Activated naive CD8-positive, alpha-beta T cell (primary cell): ENCODE measurements around the gene PTPN7.

Source experiments
- H3K27ac Mint-ChIP-seq: one replicate; pipeline ENCODE4 v1.8.0; 2021; ENCODE audit warnings: mixed read lengths
- H3K27me3 Mint-ChIP-seq: one replicate; pipeline ENCODE4 v1.8.0; 2021; ENCODE audit warnings: mixed read lengths
- H3K36me3 Mint-ChIP-seq: one replicate; pipeline ENCODE4 v1.8.0; 2021; ENCODE audit warnings: mixed read lengths
- H3K4me1 Mint-ChIP-seq: one replicate; pipeline ENCODE4 v1.8.0; 2021; ENCODE audit warnings: low read depth, mixed read lengths
- H3K4me3 Mint-ChIP-seq: one replicate; pipeline ENCODE4 v1.8.0; 2021; ENCODE audit warnings: mild to moderate bottlenecking, mixed read lengths
- H3K9me3 Mint-ChIP-seq: one replicate; pipeline ENCODE4 v1.8.0; 2021; ENCODE audit warnings: low read depth, mixed read lengths

The PTPN7 gene

DNA sequence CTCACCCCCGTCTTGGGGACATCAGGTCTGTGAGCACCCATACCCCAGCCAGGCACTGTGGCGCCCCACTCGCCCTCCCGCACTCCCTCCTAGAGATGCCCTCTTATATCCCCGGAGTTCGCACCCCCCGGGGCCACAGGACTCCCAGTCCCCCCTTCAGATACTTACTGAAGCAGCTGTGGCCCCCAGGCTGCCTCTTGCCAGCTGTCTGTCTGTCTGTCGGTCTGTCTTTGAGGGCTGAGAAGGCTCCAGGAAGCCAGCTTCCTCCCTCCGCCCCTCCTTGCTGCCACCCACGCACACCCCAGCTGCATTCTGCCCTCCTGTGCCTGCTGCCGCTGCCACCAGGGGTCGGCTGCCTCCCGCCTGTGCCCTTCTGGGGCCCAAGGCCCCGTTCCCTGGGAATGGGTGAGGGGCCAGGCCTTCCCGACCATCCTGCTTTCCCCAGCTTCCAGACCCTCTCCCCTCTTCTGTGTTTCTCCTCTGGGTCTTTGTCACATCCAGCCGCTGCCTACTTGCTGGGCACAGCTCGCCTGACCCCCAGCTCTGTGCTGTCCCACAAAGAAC, at the start of gene PTPN7:
Gene PTPN7 (minus strand): TSS at position 226 of the 564 bp plus-strand sequence. CDS start 1,200 bp downstream, outside the sequence.
- Mint-ChIP-seq H3K4me1 (peaks cover 77% of the 10 kb centered on the region), H3K36me3 (peaks cover 5% of the 10 kb centered on the region), H3K9me3 (no peaks in the 10 kb centered on the region), H3K27me3 (no peaks in the 10 kb centered on the region), H3K4me3 (peak within 1 kb of the TSS; percentile 94), H3K27ac (peak within 1 kb of the TSS; percentile 98)

DNA sequence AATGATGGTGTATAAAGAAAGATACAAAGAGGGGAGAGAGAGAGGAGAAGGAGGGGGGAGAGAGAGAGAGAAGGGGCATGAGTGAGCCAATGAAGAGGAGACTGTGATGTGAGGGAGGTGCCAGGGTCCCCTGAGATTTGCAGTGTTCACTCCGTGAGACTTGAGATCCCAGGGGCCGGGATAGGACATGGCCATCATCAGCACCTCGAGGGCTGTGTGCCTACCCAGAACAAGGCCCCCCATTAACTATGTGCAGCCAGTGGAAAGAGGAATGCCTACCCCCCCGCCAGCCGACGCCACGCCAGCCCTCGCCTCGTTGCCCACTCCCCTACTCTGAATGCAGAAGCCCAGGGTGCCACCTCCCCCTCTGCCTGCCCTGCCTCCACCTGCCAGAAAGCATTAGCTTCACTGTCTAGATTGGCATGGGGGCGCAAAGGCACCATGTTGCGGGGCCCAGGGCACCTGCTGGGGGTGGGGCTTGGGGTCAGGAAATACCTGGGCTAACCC, 48.0 kb upstream of the PTPN7 start:
- H3K27ac Mint-ChIP-seq: no peak overlapping the region
- no peaks in the 10 kb centered on the region for H3K4me1 Mint-ChIP-seq
- no peak overlapping the region for H3K4me3 Mint-ChIP-seq

DNA sequence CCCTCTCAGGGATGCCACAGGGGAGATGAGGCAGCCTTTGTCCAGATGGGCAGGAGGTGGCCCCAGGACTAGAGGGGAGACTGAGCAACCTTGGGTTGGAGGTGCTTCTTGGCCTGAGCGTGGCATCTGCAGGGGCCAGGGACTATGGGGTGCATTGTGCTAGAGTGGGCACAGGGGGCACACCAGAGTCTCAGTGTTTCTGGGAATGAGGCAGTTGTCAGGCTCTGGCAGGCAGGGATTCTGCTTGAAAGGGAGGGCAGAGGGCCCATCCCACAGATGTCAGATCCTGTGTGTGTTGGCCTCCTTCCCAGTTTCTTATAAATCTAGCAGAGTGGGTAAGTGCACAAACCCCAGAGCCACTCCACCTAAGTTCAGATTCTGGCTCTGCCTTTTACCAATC, 46.9 kb upstream of the PTPN7 start:
- Mint-ChIP-seq H3K36me3 (no peaks in the 10 kb centered on the region), H3K27ac (no peak overlapping the region), H3K4me1 (no peaks in the 10 kb centered on the region), H3K9me3 (no peaks in the 10 kb centered on the region), H3K4me3 (no peak overlapping the region), H3K27me3 (peaks cover 6% of the 10 kb centered on the region)

More for the DNA sequence above, 48.0 kb upstream of the PTPN7 start:
- peaks cover 16% of the 10 kb centered on the region for H3K27me3 Mint-ChIP-seq
- no peaks in the 10 kb centered on the region for H3K9me3 Mint-ChIP-seq
- H3K36me3 Mint-ChIP-seq: no peaks in the 10 kb centered on the region

DNA sequence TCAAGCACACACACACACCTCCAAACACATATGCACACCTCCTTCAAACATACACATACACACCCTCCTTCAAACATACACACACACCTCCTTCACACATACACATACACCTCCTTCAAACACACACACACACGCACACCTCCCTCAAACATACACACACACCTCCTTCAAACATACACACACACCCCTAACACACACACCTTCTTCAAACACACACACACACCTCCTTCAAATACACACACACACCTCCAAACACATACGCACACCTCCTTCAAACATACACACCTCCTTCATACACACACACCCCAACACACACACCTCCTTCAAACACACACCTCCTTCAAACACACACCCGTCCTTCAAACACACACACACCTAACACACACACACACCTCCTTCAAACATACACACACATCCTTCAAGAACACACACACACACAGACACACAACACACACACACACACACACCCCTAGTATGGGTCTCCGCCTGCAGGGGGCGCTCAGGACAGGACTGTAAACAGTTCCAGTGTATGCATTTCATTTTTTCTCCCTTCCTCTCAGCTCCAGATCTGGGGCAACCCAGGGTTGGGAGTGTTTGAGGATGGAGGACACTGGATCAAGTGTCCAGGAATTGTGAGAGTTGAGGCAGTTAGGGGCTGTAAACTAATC, 45.3 kb upstream of the PTPN7 start:
- Mint-ChIP-seq H3K9me3 (no peaks in the 10 kb centered on the region), H3K27me3 (peaks cover 3% of the 10 kb centered on the region), H3K27ac (no peak overlapping the region), H3K4me1 (peaks cover 8% of the 10 kb centered on the region), H3K4me3 (no peak overlapping the region), H3K36me3 (no peaks in the 10 kb centered on the region)

DNA sequence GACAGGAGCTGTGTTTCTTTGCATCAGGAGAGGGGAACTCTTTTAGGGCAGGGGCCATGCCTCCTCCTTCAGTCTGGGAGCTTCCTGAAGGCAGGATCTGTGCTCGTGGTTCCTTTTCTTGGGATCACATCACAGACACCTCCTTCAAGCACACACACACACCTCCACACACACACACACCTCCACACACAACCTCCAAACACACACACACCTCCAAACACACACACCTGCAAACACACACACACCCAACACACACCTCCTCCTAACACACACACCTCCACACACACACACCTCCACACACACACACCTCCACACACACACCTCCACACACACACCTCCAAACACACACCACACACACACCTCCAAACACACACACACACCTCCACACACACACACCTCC, 43.7 kb upstream of the PTPN7 start:
- H3K4me3 Mint-ChIP-seq: no peak overlapping the region
- H3K27ac Mint-ChIP-seq: no peak overlapping the region
- H3K27me3 Mint-ChIP-seq: no peaks in the 10 kb centered on the region
- no peaks in the 10 kb centered on the region for H3K36me3 Mint-ChIP-seq
- no peaks in the 10 kb centered on the region for H3K9me3 Mint-ChIP-seq
- peaks cover 17% of the 10 kb centered on the region for H3K4me1 Mint-ChIP-seq

DNA sequence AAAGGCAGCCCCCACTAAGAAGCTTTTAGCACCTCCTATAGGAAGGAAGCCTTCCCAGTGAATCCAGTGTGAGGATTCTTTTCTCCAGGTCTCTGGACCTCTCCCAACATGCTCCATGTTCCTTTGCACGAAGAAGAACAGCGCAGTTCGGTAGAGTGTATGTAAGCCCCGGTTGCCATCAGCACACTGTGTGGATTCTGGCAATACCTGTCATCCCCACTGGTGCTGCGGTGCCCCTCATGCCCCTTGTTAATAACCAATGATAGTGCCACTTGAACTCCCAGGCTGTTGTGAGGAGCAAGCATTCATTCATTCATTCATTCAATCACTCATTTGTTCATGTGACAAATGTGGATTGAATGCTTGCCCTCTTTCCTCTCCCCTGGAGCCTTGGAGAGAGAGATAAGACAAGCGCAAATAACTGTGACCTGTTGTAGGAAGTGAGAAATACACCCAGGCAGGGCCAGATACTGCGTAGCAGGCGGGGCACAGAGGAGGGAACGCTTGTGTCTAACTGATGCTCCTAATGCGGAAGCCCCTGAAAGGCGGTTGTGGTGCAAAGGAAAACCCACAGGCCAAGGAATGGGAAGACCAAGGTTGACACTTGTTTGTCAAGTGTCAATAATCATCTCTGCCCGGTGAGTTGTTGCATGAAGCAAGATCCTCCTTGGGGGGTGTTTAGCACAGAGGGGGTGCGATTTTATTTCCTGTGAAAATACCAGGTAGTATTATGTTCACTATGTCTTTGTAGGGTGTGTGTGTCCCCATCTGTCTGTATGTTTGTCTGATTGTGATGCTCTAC, 43.0 kb upstream of the PTPN7 start:
- Mint-ChIP-seq H3K27ac (no peak overlapping the region), H3K4me1 (peaks cover 23% of the 10 kb centered on the region)

DNA sequence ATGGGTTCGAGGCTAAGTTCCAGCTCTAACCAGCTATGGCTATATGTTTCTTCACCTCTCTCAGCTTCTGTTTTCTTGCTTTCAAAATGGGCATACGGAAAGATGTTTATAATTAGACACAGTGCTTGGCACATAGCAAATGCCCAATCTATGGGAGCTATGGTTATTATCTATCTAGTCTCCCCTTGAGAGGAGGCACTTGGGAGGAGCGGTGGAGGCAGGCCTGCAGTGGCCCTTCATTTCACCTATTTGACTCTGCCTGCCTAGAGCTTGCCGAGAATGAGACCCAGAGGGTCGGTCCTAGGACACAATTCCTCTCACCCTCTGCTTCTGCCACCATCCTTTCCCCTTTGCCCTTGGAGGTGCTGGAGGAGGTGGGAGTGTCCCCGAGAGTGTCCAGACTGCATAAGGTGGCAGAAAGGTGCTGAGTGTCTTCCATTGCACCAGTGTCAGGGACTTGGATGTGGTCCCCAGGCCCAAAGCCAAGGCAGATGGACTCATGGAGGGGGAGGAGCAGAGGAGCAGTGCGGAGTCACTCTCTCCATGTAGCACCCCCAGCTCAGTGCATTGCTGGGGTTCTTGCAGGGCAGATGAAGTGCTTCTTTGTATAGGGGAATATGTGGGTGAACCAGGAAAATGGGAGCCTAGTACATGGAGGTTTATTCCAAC, 42.2 kb upstream of the PTPN7 start:
- H3K27me3 Mint-ChIP-seq: no peaks in the 10 kb centered on the region
- no peak overlapping the region for H3K4me3 Mint-ChIP-seq
- H3K9me3 Mint-ChIP-seq: no peaks in the 10 kb centered on the region

More for the DNA sequence above, 43.0 kb upstream of the PTPN7 start:
- H3K4me3 Mint-ChIP-seq: no peak overlapping the region
- no peaks in the 10 kb centered on the region for H3K36me3 Mint-ChIP-seq
- no peaks in the 10 kb centered on the region for H3K9me3 Mint-ChIP-seq
- H3K27me3 Mint-ChIP-seq: no peaks in the 10 kb centered on the region

DNA sequence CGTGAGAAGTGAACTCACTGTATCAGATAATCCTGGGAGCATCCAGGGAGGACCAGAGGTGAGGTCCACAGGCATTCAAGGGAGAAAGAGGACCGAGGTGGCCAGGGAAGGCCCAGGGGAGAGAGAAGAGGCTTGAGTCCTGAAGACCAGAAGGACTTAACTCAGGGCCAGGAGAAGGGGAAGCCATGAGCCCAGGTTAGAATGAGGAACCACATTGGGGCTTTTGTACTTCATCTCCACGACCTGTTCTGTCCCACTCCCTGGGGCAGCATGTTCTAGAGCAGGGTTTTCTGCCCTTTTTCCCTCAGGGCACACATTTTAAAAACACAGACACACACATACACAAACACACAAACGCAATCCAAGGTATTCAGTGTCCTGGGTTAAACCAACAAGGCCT, 41.6 kb upstream of the PTPN7 start:
- Mint-ChIP-seq H3K4me1 (peaks cover 30% of the 10 kb centered on the region), H3K27ac (no peak overlapping the region), H3K4me3 (no peak overlapping the region), H3K27me3 (no peaks in the 10 kb centered on the region), H3K36me3 (no peaks in the 10 kb centered on the region), H3K9me3 (no peaks in the 10 kb centered on the region)

More for the DNA sequence above, 42.2 kb upstream of the PTPN7 start:
- Mint-ChIP-seq H3K4me1 (peaks cover 30% of the 10 kb centered on the region), H3K36me3 (no peaks in the 10 kb centered on the region), H3K27ac (no peak overlapping the region)

DNA sequence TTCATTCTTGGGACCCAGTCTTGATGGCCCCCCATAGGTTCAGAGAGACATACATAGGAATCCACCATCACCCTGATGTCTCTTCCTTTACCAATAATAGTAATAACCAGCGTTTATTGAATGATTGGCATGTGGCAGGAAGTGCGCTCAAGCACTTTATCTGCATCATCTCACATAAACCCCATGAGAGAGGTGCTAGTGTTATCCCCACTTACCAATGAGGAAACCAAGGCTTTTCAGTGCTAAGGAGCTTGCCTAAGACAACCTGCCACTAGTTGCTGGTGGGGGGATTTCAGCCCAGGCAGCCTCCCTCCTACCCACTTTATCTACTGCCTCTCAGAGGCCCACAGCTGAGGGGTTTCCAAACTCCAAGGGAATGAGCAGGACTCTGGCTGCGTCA, 40.9 kb upstream of the PTPN7 start:
- H3K36me3 Mint-ChIP-seq: no peaks in the 10 kb centered on the region
- no peaks in the 10 kb centered on the region for H3K27me3 Mint-ChIP-seq
- no peak overlapping the region for H3K4me3 Mint-ChIP-seq
- H3K27ac Mint-ChIP-seq: no peak overlapping the region
- peaks cover 30% of the 10 kb centered on the region for H3K4me1 Mint-ChIP-seq
- H3K9me3 Mint-ChIP-seq: no peaks in the 10 kb centered on the region

DNA sequence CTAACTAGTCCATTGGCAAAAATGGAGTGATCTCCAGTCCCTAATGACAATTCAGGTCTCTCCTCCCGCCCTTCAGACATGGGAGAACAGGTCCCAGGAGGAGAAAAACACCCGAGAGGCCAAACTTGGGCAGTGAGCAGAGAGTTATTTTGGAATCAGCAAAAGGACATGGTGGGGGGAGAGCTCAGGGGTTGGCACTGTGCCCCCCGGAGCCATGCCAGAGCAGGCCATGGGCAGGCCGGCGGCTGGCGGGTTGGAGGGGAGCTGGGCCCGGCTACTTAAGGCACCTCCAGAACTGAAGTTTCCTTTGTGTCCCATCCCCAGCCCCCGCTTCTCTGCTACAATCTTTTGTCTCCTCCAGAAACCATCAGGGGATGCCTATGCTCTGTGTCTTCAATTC, 40.3 kb upstream of the PTPN7 start:
- no peak overlapping the region for H3K27ac Mint-ChIP-seq
- no peaks in the 10 kb centered on the region for H3K27me3 Mint-ChIP-seq
- peaks cover 30% of the 10 kb centered on the region for H3K4me1 Mint-ChIP-seq
- H3K9me3 Mint-ChIP-seq: no peaks in the 10 kb centered on the region
- H3K36me3 Mint-ChIP-seq: no peaks in the 10 kb centered on the region
- H3K4me3 Mint-ChIP-seq: no peak overlapping the region

DNA sequence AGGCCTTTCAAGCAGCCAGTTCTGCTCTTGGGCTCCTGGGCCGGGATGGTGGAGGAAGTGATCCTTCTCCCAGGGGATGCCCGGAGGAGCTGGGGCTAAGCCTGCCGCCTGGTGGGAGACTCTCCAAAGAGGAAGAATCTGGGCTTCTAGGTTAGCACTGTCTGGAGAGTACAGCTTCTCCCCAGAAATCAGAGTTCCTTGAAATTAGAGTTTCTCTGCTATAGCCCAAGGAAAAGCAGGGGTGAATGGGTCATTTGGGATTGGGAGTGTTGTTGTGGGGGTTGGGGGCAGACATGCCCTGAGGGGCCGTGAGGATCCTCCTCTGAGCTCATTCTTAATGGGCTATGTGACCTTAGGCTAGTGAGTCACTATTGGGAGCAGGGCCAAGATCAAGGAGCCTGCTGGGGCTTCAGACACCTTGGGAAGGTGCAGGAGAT, 39.7 kb upstream of the PTPN7 start:
- no peaks in the 10 kb centered on the region for H3K9me3 Mint-ChIP-seq
- no peaks in the 10 kb centered on the region for H3K36me3 Mint-ChIP-seq
- H3K27ac Mint-ChIP-seq: no peak overlapping the region
- H3K4me1 Mint-ChIP-seq: peaks cover 30% of the 10 kb centered on the region
- H3K27me3 Mint-ChIP-seq: peaks cover 2% of the 10 kb centered on the region
- no peak overlapping the region for H3K4me3 Mint-ChIP-seq

DNA sequence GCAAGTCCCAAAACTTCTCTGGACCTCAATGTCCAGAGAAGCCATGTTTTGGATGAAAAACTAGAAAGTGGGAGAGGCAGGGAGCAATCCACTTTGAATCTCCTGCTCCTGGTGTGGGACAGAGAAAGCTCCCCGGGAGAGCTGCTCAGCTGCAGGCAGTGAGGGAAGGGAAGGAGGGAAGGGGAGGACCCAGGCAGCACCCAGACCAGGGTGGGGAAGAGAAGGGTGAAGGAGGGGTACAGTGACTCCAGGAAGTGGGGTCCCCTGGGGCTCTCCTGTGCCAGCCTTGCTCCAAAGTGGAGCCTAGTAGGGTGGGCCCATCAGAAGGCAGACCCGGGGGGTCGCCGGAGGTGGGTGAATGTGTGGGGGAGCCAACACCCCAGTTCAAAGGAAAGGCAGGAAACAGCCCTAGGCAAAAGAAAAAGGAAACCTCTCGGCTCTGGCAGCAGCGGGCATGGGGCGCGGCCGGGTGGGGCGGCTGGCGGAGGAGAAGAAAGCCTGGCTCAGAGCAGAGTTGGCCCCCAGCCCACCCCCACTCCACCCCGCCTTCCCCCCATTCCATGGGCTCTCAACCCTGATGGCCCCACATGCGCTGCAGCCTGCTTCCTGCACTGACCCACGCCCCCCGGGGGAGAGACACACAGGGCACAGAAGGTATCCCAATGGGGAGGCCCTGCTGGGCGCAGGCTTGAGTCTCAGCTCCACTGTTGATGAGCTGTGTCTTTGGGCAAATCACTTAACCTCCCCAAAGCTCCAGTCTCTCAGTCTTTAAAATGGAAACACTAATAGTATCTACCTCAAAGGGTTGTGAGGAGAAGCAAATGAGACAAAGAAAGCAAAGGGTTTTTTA, 38.9 kb upstream of the PTPN7 start:
- Mint-ChIP-seq H3K27ac (peak overlapping the region; percentile 22), H3K4me3 (peak overlapping the region; percentile 35), H3K36me3 (no peaks in the 10 kb centered on the region), H3K4me1 (peaks cover 31% of the 10 kb centered on the region), H3K27me3 (peaks cover 2% of the 10 kb centered on the region), H3K9me3 (no peaks in the 10 kb centered on the region)

DNA sequence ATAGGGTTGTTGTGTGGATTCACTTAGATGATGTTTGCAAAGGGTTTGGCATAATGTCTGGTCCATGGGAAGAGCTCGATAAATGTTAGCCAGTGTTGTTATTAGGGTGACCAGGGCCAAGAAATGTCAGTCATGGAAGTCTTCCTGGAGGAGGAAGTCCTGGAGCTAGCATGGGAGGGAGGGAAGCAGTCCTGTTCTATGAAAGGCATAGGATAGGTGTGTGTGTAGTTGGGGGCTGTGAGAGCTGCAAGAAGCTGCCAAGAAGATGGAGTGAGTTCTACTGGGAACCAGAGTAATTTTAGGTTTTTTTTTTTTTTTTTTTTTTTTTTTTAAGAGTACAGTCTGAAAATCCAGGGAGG, 37.9 kb upstream of the PTPN7 start:
- H3K9me3 Mint-ChIP-seq: no peaks in the 10 kb centered on the region
- no peak overlapping the region for H3K27ac Mint-ChIP-seq
- peaks cover 5% of the 10 kb centered on the region for H3K27me3 Mint-ChIP-seq
- no peaks in the 10 kb centered on the region for H3K36me3 Mint-ChIP-seq
- peak overlapping the region; percentile 0 for H3K4me3 Mint-ChIP-seq
- peaks cover 33% of the 10 kb centered on the region for H3K4me1 Mint-ChIP-seq
